ENCODE results near the gene SUPT3H. TPM values are rescaled to one million over a fixed set of nuclear protein-coding genes. Genes with fewer than 3 reads are reported as not detected.
A peak's percentile ranks its signal among the peaks of the same experiment; 100 is the strongest.
"Not testable (repeated sequence)": the region's sequence is repeated elsewhere in the genome, so short reads cannot be mapped to it uniquely, and the experiment has no call there.

SUPT3H gene
- polyA plus RNA-seq, 1 donor = 12.0 TPM

DNA sequence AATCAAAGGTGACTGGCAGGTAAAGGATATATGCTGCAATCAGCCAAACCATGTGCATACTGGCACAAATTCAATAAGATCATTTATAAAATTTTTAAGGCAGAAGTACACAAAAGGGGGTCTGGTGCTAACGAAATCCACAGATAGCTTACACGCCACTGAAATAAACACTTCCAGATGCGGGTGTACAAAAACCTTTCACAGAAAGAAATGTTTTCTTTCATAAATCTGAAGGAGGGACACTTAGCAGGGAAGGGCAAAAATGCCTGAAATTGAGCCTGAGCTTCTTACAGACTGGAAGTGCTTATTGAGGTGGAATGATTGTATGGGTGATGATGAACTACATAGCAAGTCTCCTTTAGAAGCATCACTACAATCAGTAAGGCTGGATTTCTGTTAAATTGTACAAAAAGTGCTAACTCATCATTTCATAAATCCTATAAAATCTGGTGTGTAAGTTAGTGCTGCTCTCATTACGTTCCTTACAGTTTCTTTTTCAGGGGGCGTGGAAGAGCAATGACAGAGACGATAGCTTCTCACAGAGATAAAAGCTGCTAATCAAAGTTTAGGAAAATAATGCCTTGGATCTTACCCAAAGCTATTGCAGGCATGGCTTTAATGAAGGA is 458.9 kb downstream of the SUPT3H start:
- Histone ChIP-seq H3K36me3 (ENCODE audit: control insufficient read depth, insufficient read depth, low read length) (no peaks in the 10 kb centered on the region), H3K27me3 (ENCODE audit: control insufficient read depth, insufficient read depth, low read length) (no peaks in the 10 kb centered on the region), H3K4me1 (ENCODE audit: control insufficient read depth, insufficient read depth, low read length) (no peaks in the 10 kb centered on the region), H3K9me3 (ENCODE audit: control insufficient read depth, low read depth, low read length) (no peaks in the 10 kb centered on the region), H3K27ac (ENCODE audit: low read length) (no peak overlapping the region), H3K4me3 (ENCODE audit: low read length) (no peak overlapping the region)
- 78% methylated on average over 3 of the region's 6 CpGs for WGBS (ENCODE audit: insufficient coverage, low lambda C conversion rate)
- no peak for DNase-seq

DNA sequence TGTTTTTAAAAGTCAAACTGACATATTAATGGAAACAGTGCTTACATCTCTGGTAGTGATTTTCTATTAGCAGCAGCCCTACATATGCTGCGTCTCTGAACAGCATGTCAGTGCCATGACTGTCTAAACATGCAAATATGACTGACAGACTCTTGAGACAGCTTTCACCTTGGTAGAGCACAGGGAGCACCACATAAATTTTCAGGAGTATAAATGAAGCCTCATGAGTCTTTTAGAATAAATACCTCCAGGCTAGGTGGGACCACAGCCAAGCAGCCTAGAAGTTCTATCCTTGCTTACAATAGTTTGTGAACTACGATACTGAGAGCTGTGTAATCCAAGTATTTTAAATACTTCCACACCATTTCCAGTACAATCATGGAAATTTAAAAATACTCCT is 460.3 kb downstream of the SUPT3H start:
- H3K27ac ChIP-seq (ENCODE audit: low read length) = no peak overlapping the region
- WGBS (ENCODE audit: insufficient coverage, low lambda C conversion rate) = 80% methylated on average over 1 of the region's 2 CpGs
- H3K4me1 ChIP-seq (ENCODE audit: control insufficient read depth, insufficient read depth, low read length) = no peaks in the 10 kb centered on the region
- DNase-seq = no peak
- H3K36me3 ChIP-seq (ENCODE audit: control insufficient read depth, insufficient read depth, low read length) = no peaks in the 10 kb centered on the region
- H3K9me3 ChIP-seq (ENCODE audit: control insufficient read depth, low read depth, low read length) = no peaks in the 10 kb centered on the region
- no peak overlapping the region for H3K4me3 ChIP-seq (ENCODE audit: low read length)
- H3K27me3 ChIP-seq (ENCODE audit: control insufficient read depth, insufficient read depth, low read length) = no peaks in the 10 kb centered on the region

DNA sequence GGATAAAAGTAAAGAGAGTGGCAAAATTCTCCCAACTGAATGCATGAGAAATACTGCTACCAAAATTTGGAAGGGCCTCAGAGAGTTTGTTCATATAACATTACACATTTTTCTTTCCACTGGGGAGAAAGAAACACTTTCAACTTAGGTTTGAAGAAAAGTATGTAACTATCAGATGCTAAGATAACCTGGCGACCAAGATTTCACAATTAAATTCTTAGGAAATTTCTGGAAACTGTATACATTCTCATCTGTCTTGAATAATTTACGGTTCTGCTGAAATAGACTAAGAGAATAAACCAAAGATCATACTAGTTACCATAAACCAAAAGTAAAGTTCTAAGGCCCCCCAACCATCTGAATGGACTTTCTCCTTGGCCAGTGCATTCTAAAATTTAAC is 462.6 kb downstream of the SUPT3H start:
- Histone ChIP-seq H3K27ac (ENCODE audit: low read length) (no peak overlapping the region), H3K4me1 (ENCODE audit: control insufficient read depth, insufficient read depth, low read length) (no peaks in the 10 kb centered on the region), H3K36me3 (ENCODE audit: control insufficient read depth, insufficient read depth, low read length) (no peaks in the 10 kb centered on the region), H3K4me3 (ENCODE audit: low read length) (no peak overlapping the region), H3K9me3 (ENCODE audit: control insufficient read depth, low read depth, low read length) (no peaks in the 10 kb centered on the region), H3K27me3 (ENCODE audit: control insufficient read depth, insufficient read depth, low read length) (no peaks in the 10 kb centered on the region)
- no peak for DNase-seq
- WGBS (ENCODE audit: insufficient coverage, low lambda C conversion rate) = no CpG with 5 or more reads among the region's 2 CpGs

DNA sequence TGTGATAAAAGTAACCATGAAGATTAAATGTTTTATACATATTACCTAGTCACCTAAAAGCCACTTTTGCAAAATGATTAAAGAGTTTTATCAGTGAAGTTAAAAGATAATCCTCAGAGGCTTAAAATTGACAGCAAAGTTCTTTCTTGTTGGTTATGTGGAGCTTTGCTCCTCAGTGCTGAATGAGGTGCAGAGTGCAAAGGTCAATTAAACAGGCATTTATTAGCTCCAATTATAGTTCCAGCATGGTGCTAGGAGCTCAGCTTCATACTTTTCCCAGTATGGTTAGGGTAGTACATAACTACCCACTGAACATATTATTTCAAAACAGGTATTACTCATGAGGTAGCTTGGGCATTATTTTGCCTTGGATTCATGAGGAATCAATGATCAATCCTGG is 463.6 kb downstream of the SUPT3H start:
- Histone ChIP-seq H3K9me3 (ENCODE audit: control insufficient read depth, low read depth, low read length) (no peaks in the 10 kb centered on the region), H3K4me3 (ENCODE audit: low read length) (no peak overlapping the region), H3K27ac (ENCODE audit: low read length) (no peak overlapping the region), H3K27me3 (ENCODE audit: control insufficient read depth, insufficient read depth, low read length) (no peaks in the 10 kb centered on the region), H3K4me1 (ENCODE audit: control insufficient read depth, insufficient read depth, low read length) (no peaks in the 10 kb centered on the region), H3K36me3 (ENCODE audit: control insufficient read depth, insufficient read depth, low read length) (no peaks in the 10 kb centered on the region)
- DNase-seq = peak; percentile 18 to 61

DNA sequence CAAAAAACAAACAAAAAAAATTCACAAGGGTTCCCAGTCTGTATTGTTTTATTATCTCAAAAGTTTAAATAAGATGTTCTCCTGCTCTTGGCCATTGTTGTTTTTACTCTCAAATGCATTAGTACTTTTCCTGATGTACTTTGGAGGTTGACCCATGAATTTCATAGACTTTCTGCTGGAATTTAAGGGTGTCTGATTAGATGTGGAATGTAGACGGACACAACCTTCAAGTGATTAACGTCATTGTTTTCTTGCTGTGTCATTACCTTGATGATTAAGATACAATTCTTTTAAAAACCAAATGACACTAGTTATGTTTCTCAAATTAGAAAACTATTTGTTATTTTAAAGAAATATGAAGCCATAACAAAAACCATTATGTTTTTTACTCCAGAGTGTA is 471.0 kb downstream of the SUPT3H start:
- Histone ChIP-seq H3K27ac (ENCODE audit: low read length) (no peak overlapping the region), H3K4me3 (ENCODE audit: low read length) (no peak overlapping the region), H3K36me3 (ENCODE audit: control insufficient read depth, insufficient read depth, low read length) (no peaks in the 10 kb centered on the region), H3K4me1 (ENCODE audit: control insufficient read depth, insufficient read depth, low read length) (no peaks in the 10 kb centered on the region), H3K9me3 (ENCODE audit: control insufficient read depth, low read depth, low read length) (no peaks in the 10 kb centered on the region), H3K27me3 (ENCODE audit: control insufficient read depth, insufficient read depth, low read length) (no peaks in the 10 kb centered on the region)
- WGBS (ENCODE audit: insufficient coverage, low lambda C conversion rate) = 75% methylated on average over 2 of the region's 2 CpGs
- no peak for DNase-seq

DNA sequence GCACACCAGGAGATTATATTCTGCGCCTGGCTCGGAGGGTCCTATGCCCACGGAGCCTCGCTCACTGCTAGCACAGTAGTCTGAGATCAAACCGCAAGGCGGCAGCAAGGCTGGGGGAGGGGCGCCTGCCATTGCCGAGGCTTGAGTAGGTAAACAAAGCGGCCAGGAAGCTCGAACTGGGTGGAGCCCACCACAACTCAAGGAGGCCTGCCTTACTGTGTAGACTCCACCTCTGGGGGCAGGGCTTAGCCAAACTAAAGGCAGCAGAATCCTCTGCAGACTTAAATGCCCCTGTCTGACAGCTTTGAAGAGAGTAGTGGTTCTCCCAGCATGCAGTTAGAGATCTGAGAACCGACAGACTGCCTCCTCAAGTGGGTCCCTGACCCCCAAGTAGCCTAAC is 477.4 kb downstream of the SUPT3H start:
- not testable (repeated sequence) for H3K4me3 ChIP-seq (ENCODE audit: low read length); H3K36me3 ChIP-seq (ENCODE audit: control insufficient read depth, insufficient read depth, low read length); H3K27ac ChIP-seq (ENCODE audit: low read length); H3K27me3 ChIP-seq (ENCODE audit: control insufficient read depth, insufficient read depth, low read length); H3K4me1 ChIP-seq (ENCODE audit: control insufficient read depth, insufficient read depth, low read length); H3K9me3 ChIP-seq (ENCODE audit: control insufficient read depth, low read depth, low read length); DNase-seq
- WGBS (ENCODE audit: insufficient coverage, low lambda C conversion rate) = no CpG with 5 or more reads among the region's 11 CpGs

DNA sequence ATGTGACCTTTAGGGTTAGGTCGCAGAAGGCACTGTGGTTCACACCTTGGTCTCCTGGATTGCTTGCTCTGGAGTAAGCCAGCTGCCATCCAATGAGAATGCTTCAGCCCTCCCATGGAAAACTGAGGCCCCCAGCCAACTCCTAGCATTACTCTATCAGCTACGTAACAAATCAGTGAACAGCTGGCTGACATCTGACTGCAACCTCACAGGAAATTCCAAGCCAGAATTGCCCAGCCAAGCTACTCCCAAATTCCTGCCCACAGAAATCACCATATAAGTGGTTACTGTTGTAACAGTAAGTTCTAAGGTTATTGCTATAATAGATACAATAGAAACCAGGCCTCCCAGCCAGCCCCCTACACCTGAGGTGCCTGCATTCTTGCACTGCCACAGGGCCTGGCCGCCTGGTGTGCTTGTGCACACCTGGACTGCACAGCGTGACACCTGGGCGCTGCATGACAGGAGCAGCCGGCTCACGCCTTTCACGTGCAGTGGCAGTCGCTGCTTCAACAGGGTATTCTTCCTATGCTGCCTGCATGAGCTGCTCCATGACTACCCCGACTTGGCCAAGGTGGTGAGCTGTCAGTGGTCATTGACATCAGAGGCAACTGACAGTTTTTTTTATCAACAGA is 479.3 kb downstream of the SUPT3H start:
- no peak overlapping the region for H3K4me3 ChIP-seq (ENCODE audit: low read length)
- WGBS (ENCODE audit: insufficient coverage, low lambda C conversion rate) = no CpG with 5 or more reads among the region's 10 CpGs
- H3K27ac ChIP-seq (ENCODE audit: low read length) = no peak overlapping the region
- H3K4me1 ChIP-seq (ENCODE audit: control insufficient read depth, insufficient read depth, low read length) = no peaks in the 10 kb centered on the region
- no peaks in the 10 kb centered on the region for H3K36me3 ChIP-seq (ENCODE audit: control insufficient read depth, insufficient read depth, low read length)
- DNase-seq = no peak
- H3K9me3 ChIP-seq (ENCODE audit: control insufficient read depth, low read depth, low read length) = no peaks in the 10 kb centered on the region
- H3K27me3 ChIP-seq (ENCODE audit: control insufficient read depth, insufficient read depth, low read length) = no peaks in the 10 kb centered on the region

DNA sequence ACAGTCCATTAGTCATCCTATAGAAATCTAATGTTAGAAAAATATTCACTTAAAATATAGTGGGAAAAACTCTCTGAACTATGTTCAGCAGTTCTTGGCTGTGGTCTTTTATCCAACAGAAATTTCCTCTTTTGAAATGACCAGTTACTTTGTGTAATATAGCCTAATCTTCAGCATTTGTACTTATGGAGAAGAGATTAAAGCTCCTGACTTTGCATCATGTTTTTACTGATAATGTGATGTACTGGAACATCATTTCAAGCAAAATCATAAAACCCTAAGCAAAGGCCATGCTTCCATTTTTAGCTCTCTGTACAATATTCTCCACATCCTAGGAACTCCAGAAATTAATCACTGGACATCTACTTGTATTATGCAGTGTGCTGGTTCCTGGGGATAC is 480.4 kb downstream of the SUPT3H start:
- H3K27me3 ChIP-seq (ENCODE audit: control insufficient read depth, insufficient read depth, low read length) = no peaks in the 10 kb centered on the region
- H3K4me1 ChIP-seq (ENCODE audit: control insufficient read depth, insufficient read depth, low read length) = no peaks in the 10 kb centered on the region
- no peak overlapping the region for H3K27ac ChIP-seq (ENCODE audit: low read length)
- DNase-seq = no peak
- no peaks in the 10 kb centered on the region for H3K9me3 ChIP-seq (ENCODE audit: control insufficient read depth, low read depth, low read length)
- H3K36me3 ChIP-seq (ENCODE audit: control insufficient read depth, insufficient read depth, low read length) = no peaks in the 10 kb centered on the region
- no peak overlapping the region for H3K4me3 ChIP-seq (ENCODE audit: low read length)

DNA sequence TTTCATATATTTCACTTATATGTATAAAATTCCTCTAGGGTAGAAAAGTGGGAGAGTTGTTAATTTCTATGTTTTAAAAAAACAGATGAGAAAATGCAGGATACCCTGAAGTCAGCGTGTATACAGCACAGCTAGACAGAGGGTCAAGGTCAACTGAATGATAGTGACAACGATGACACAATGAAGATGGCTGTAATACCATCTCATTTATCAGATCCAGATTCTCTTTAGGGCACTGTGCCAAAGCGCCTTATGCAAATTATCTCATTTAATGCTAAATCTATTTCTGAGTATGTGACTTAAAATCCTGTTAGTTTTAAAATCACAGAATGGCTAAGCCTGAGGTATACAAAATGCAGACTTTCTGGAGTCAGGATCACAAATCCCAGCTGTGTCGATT is 481.0 kb downstream of the SUPT3H start:
- 100% methylated on average over 1 of the region's 4 CpGs for WGBS (ENCODE audit: insufficient coverage, low lambda C conversion rate)
- no peaks in the 10 kb centered on the region for H3K36me3 ChIP-seq (ENCODE audit: control insufficient read depth, insufficient read depth, low read length)
- no peaks in the 10 kb centered on the region for H3K9me3 ChIP-seq (ENCODE audit: control insufficient read depth, low read depth, low read length)
- no peak overlapping the region for H3K27ac ChIP-seq (ENCODE audit: low read length)
- no peaks in the 10 kb centered on the region for H3K4me1 ChIP-seq (ENCODE audit: control insufficient read depth, insufficient read depth, low read length)
- no peaks in the 10 kb centered on the region for H3K27me3 ChIP-seq (ENCODE audit: control insufficient read depth, insufficient read depth, low read length)
- H3K4me3 ChIP-seq (ENCODE audit: low read length) = no peak overlapping the region
- DNase-seq = no peak

DNA sequence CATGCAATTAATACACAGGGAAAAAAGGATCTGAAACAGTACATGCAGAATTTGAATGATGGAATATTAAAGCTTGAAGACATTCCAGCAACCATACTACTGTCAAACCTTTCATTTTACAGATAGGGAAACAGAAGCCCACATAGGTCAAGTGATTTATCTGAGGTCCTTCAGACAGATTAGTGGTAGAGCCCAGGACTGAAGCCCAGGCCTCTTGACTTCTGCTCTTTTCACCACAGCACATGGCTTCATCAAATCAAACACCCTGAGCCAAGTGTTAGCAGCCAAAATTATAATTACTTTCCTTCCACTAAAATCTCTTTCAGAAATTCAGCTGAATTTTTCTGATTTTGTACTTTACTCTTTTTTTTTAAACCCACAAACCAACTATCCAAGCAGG is 485.2 kb downstream of the SUPT3H start:
- H3K27ac ChIP-seq (ENCODE audit: low read length) = no peak overlapping the region
- H3K9me3 ChIP-seq (ENCODE audit: control insufficient read depth, low read depth, low read length) = no peaks in the 10 kb centered on the region
- H3K4me3 ChIP-seq (ENCODE audit: low read length) = no peak overlapping the region
- no peaks in the 10 kb centered on the region for H3K36me3 ChIP-seq (ENCODE audit: control insufficient read depth, insufficient read depth, low read length)
- no peak for DNase-seq
- no peaks in the 10 kb centered on the region for H3K4me1 ChIP-seq (ENCODE audit: control insufficient read depth, insufficient read depth, low read length)
- no peaks in the 10 kb centered on the region for H3K27me3 ChIP-seq (ENCODE audit: control insufficient read depth, insufficient read depth, low read length)

DNA sequence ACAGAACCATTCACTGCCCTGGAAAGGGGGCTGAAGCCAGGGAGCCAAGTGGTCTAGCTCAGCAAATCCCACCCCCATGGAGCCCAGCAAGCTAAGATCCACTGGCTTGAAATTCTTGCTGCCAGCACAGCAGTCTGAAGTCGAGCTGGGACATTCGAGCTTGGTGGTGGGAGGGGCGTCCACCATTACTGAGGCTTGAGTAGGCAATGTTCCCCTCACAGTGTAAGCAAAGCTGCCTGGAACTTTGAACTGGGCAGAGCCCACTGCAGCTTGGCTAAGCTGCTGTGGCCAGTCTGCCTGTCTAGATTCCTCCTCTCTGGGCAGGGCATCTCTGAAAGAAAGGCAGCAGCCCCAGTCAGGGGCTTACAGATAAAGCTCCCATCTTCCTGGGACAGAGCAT is 498.7 kb downstream of the SUPT3H start:
- not testable (repeated sequence) for DNase-seq; H3K36me3 ChIP-seq (ENCODE audit: control insufficient read depth, insufficient read depth, low read length); H3K27me3 ChIP-seq (ENCODE audit: control insufficient read depth, insufficient read depth, low read length); H3K9me3 ChIP-seq (ENCODE audit: control insufficient read depth, low read depth, low read length); H3K27ac ChIP-seq (ENCODE audit: low read length); H3K4me3 ChIP-seq (ENCODE audit: low read length); H3K4me1 ChIP-seq (ENCODE audit: control insufficient read depth, insufficient read depth, low read length)
- WGBS (ENCODE audit: insufficient coverage, low lambda C conversion rate) = no CpG with 5 or more reads among the region's 3 CpGs

All from large intestine (tissue), 3 donors.